K562 (cell line): Measurements from ENCODE around the gene TSPAN15. TPM values are rescaled to one million over a fixed set of nuclear protein-coding genes. Genes with fewer than 3 reads are reported as not detected.

Experiments
- ATAC-seq: fragments of 200-7000 bp; cut with Tn5 transposase; 3 replicates; pipeline ENCODE4 v1.9.1; 2020; ENCODE audit warnings: moderate library complexity
- BruUV-seq: library from RNA; stranded (reverse); fragments of 400-500 nt; replicated peaks from 2 replicates; lab custom pipeline; 2021; lab: Mats Ljungman, UMichigan
- CTCF ChIA-PET: fragments of 300-600 bp; formaldehyde crosslinking; extraction: SDS; loops from one replicate; lab custom pipeline; 2021; ENCODE audit warnings: low intra/inter-chr PET ratio; lab: Yijun Ruan, JAX
- POLR2A ChIA-PET: fragments of 300-600, 350-650 bp; sonication (Branson Sonifier 250); formaldehyde crosslinking; extraction: SDS; loops from one replicate; lab custom pipeline; 2021; ENCODE audit warnings: antibody characterized with exemption, inconsistent platforms; lab: Yijun Ruan, JAX
- DNase-seq, 4 experiments: peaks; one replicate each; pipeline versions ENCODE4 v3.0.0 to v3.0.0-alpha.2; 2011 to 2018; ENCODE audit warnings: low spot score in 3 of 4, mixed read lengths in 3 of 4; ENCODE audit errors: extremely low read depth in 1 of 4
- FAIRE-seq: peaks from 2 replicates; lab custom pipeline; 2011; peaks lifted over from hg19 to GRCh38; lab: Jason Lieb, UNC
- H2AFZ ChIP-seq: 2 replicates; pipeline ENCODE4 v1.6.0; 2011; ENCODE audit warnings: low read depth, low read length, control low read depth, inconsistent platforms
- H3K27ac ChIP-seq: fragments of 200-600 bp; 3 replicates; pipeline ENCODE4 v1.8.0; 2011; ENCODE audit warnings: low read depth, mild to moderate bottlenecking, control low read depth, inconsistent platforms, low read length, moderate library complexity, mixed read lengths; ENCODE audit errors: extremely low read depth
- H3K27me3 ChIP-seq, 2 experiments: fragments of 300-600 bp in 1 of 2; 2 replicates in 1 of 2; 3 replicates in 1 of 2; pipeline versions ENCODE4 v1.6.0 to v1.8.0; 2011; ENCODE audit warnings: inconsistent platforms in 2 of 2, low read length in 2 of 2, mild to moderate bottlenecking in 1 of 2, mixed read lengths in 1 of 2, moderate library complexity in 1 of 2; ENCODE audit not compliant: control insufficient read depth in 2 of 2, insufficient read depth in 2 of 2
- H3K36me3 ChIP-seq: fragments of 300-600 bp; 3 replicates; pipeline ENCODE4 v1.8.0; 2011; ENCODE audit warnings: mild to moderate bottlenecking, low read length, inconsistent platforms; ENCODE audit not compliant: control insufficient read depth, insufficient read depth
- H3K4me1 ChIP-seq, 2 experiments: fragments of 200-600 bp in 1 of 2; replicated peaks in 1 of 2; 2 replicates in 1 of 2; 3 replicates in 1 of 2; pipeline versions ENCODE4 v1.5.1 to v1.8.0; 2011; ENCODE audit warnings: inconsistent platforms in 2 of 2, low read length in 2 of 2, mild to moderate bottlenecking in 1 of 2, mixed read lengths in 1 of 2, moderate library complexity in 1 of 2; ENCODE audit not compliant: control insufficient read depth in 2 of 2, insufficient read depth in 2 of 2
- H3K4me2 ChIP-seq: 2 replicates; pipeline ENCODE4 v1.6.1; 2011; ENCODE audit warnings: low read length, control low read depth, inconsistent platforms, mixed read lengths; ENCODE audit not compliant: insufficient read depth
- H3K4me3 ChIP-seq: fragments of 200-600 bp; sonication (generic), shearing (Covaris generic); 2 replicates; pipeline ENCODE4 v1.5.1; 2016; ENCODE audit warnings: control low read depth, inconsistent platforms
- H3K79me2 ChIP-seq: fragments of 200-600 bp; 3 replicates; pipeline ENCODE4 v1.8.0; 2011; ENCODE audit warnings: low read length, inconsistent platforms; ENCODE audit not compliant: control insufficient read depth, insufficient read depth
- H3K9ac ChIP-seq, 2 experiments: 2 replicates each; pipeline versions ENCODE4 v1.6.0 to v1.6.1; 2011; ENCODE audit warnings: low read depth in 2 of 2, low read length in 2 of 2, control low read depth in 1 of 2, inconsistent platforms in 1 of 2, mild to moderate bottlenecking in 1 of 2, mixed read lengths in 1 of 2; ENCODE audit not compliant: insufficient read depth in 1 of 2
- H3K9me1 ChIP-seq: one replicate; pipeline ENCODE4 v1.6.0; 2011; ENCODE audit warnings: inconsistent platforms, mild to moderate bottlenecking, low read length, moderate library complexity; ENCODE audit not compliant: control insufficient read depth, insufficient read depth
- H3K9me3 ChIP-seq: replicated peaks from 2 replicates; pipeline ENCODE4 v1.5.1; 2011; ENCODE audit warnings: low read depth, low read length, inconsistent platforms; ENCODE audit not compliant: control insufficient read depth, insufficient read depth
- H4K20me1 ChIP-seq: replicated peaks from 2 replicates; pipeline ENCODE4 v1.6.1; 2011; ENCODE audit warnings: low read length, inconsistent platforms, mixed read lengths; ENCODE audit not compliant: control insufficient read depth, insufficient read depth
- EP400 ChIP-seq: fragments of 450-650 bp; IDR thresholded peaks from 2 replicates; pipeline ENCODE4 v1.6.1; 2017; ENCODE audit warnings: antibody characterized with exemption, mild to moderate bottlenecking, moderate library complexity
- GABPA ChIP-seq: fragments of 200-800 bp; sonication (Bioruptor generic); conservative IDR thresholded peaks from 2 replicates; pipeline ENCODE4 v1.6.1; 2016; ENCODE audit warnings: low read depth, missing genetic modification characterization, missing compliant biosample characterization
- GTF2F1 ChIP-seq: IDR thresholded peaks from 2 replicates; pipeline ENCODE4 v1.6.1; 2011; ENCODE audit warnings: low read depth, low read length, improper control_type of control experiment
- HDAC1 ChIP-seq, 2 experiments: fragments of 450-650 bp; IDR thresholded peaks; 2 replicates each; pipeline ENCODE4 v1.6.1; 2016 to 2017; ENCODE audit warnings: inconsistent platforms in 1 of 2, mild to moderate bottlenecking in 1 of 2, moderate library complexity in 1 of 2
- JUN ChIP-seq, 2 experiments: sonication (generic) in 1 of 2; formaldehyde crosslinking in 1 of 2; IDR thresholded peaks; 2 replicates each; pipeline versions ENCODE4 v1.6.1 to v1.8.0; 2012 to 2022; ENCODE audit warnings: borderline replicate concordance in 2 of 2, mild to moderate bottlenecking in 2 of 2, improper control_type of control experiment in 1 of 2, low read depth in 1 of 2, low read length in 1 of 2, missing genetic modification reagents in 1 of 2
- NR2F6 ChIP-seq: fragments of 450-650 bp; formaldehyde crosslinking; IDR thresholded peaks from 2 replicates; pipeline ENCODE4 v1.4.0; 2020; ENCODE audit warnings: mild to moderate bottlenecking
- PML ChIP-seq: IDR thresholded peaks from 2 replicates; pipeline ENCODE4 v1.6.1; 2012; ENCODE audit warnings: low read length, inconsistent platforms
- POLR2H ChIP-seq: IDR thresholded peaks from 2 replicates; pipeline ENCODE4 v1.6.1; 2016; ENCODE audit warnings: missing genetic modification characterization, low read depth, mild to moderate bottlenecking, control low read depth, missing compliant biosample characterization, moderate library complexity
- POU5F1 ChIP-seq: fragments of 150-350 bp; IDR thresholded peaks from 2 replicates; pipeline ENCODE4 v1.6.1; 2014; ENCODE audit warnings: borderline replicate concordance, low read length, low read depth, mild to moderate bottlenecking; ENCODE audit not compliant: partially characterized antibody
- PYGO2 ChIP-seq: fragments of 450-650 bp; IDR thresholded peaks from 2 replicates; pipeline ENCODE4 v1.6.1; 2016; ENCODE audit warnings: mild to moderate bottlenecking, missing genetic modification characterization, moderate library complexity, missing compliant biosample characterization
- SMARCA4 ChIP-seq: fragments of 450-650 bp; IDR thresholded peaks from 2 replicates; pipeline ENCODE4 v1.6.1; 2016
- THRAP3 ChIP-seq: fragments of 450-650 bp; IDR thresholded peaks from 2 replicates; pipeline ENCODE4 v1.6.1; 2016; ENCODE audit warnings: mild to moderate bottlenecking, inconsistent platforms, borderline replicate concordance
- ZNF354B ChIP-seq: fragments of 250-450 bp; sonication (Bioruptor Pico); IDR thresholded peaks from 2 replicates; pipeline ENCODE4 v1.4.0; 2020
- whole genome bisulfite sequencing: fragments of 100-300 bp; shearing (Covaris generic); methylation state at CpG from one replicate; pipeline ENCODE4 v1.1.6; 2016; ENCODE audit warnings: low coverage, mixed read lengths; ENCODE audit not compliant: insufficient coverage; ENCODE audit errors: missing lambda C conversion rate; 5-methylcytosine and 5-hydroxymethylcytosine counted together
- in situ Hi-C: fragments of 300-500 bp; cut with MboI; formaldehyde crosslinking; loops from 4 replicates; pipeline ENCODE4 v1.15.0; 2018; ENCODE audit warnings: inconsistent platforms, mixed read lengths
- intact Hi-C: fragments of 100-400 bp; cut with micrococcal nuclease; formaldehyde crosslinking; loops from 2 replicates; pipeline ENCODE4 v1.14.2; 2022
- polyA plus RNA-seq, 8 experiments: library from polyadenylated mRNA; depleted of rRNA in 4 of 8; stranded (reverse) in 5 of 8; unstranded in 3 of 8; fragments of >200 nt; fragmentation: Nextera tagmentation in 2 of 8; fragmentation: Illumina TruSeq in 1 of 8; extraction: Ambion mirVana in 2 of 8; extraction: Trizol in 1 of 8; gene quantifications; 2 replicates each; pipeline versions ENCODE4 v1.2.1 to v1.2.3, GENCODE V29; 2011 to 2014; ENCODE audit warnings: inconsistent platforms in 1 of 8, missing spikeins in 1 of 8
- total RNA-seq, 7 experiments: library from RNA; depleted of rRNA in 6 of 7; stranded (reverse); fragments of >200 nt in 6 of 7; fragmentation: Illumina TruSeq in 2 of 7; extraction: Trizol in 2 of 7; gene quantifications; 2 replicates each; pipeline versions ENCODE4 v1.2.1 to v1.2.3, GENCODE V29; 2011 to 2021; ENCODE audit warnings: low replicate concordance in 1 of 7

The TSPAN15 gene
- total and polyA plus RNA-seq, 9 of the 15 experiments (the other 6 are each of a cell fraction or from before 2014, with no cell fraction given) = 0.33 to 1.0 (median 0.45) TPM; not detected in 2

GRCh38 chr10:69486922-69487730 is 35.9 kb downstream of the TSPAN15 start:
- no peak for TF ChIP-seq NR2F6 (CRISPR knock-in tag)
- TF ChIP-seq ZNF354B (CRISPR knock-in tag) = no peak
- no peak for TF ChIP-seq POU5F1
- TF ChIP-seq THRAP3 = no peak
- TF ChIP-seq POLR2H (tag) = no peak
- TF ChIP-seq SMARCA4 = no peak
- no peak for TF ChIP-seq GTF2F1
- TF ChIP-seq JUN (IDR thresholded peaks at IDR 0.05; ENCODE audit: borderline replicate concordance, low read depth, low read length) = no peak
- TF ChIP-seq JUN (CRISPR knock-in tag; IDR thresholded peaks at IDR 0.05; ENCODE audit: borderline replicate concordance) = no peak
- TF ChIP-seq EP400 = no peak
- no peak for TF ChIP-seq PML
- no peak for TF ChIP-seq PYGO2
- TF ChIP-seq HDAC1 (IDR thresholded peaks at IDR 0.05) = no peak
- TF ChIP-seq GABPA (tag) = no peak
- Histone ChIP-seq H3K4me2 (no peak overlapping the region), H3K27me3 (peaks cover 14 to 75% of the 10 kb centered on the region in 2 experiments), H3K9me3 (no peaks in the 10 kb centered on the region; the same call in 1 of the 2 replicates), H3K9ac (no peak overlapping the region), H4K20me1 (no peaks in the 10 kb centered on the region), H3K4me3 (no peak overlapping the region), H3K9me1 (no peaks in the 10 kb centered on the region), H3K27ac (no peak overlapping the region), H3K36me3 (no peaks in the 10 kb centered on the region), H3K4me1 (no peaks in the 10 kb centered on the region), H2AFZ (no peak overlapping the region), H3K79me2 (no peaks in the 10 kb centered on the region)
- CTCF ChIA-PET = interaction anchor here (0.7 kb wide), 1 partner anchor 151 kb away, joined by 3 read pairs; no protein-coding TSS in a partner anchor
- intact Hi-C loops (loop anchor here (5.0 kb wide), 1 partner anchor 40 kb away; no protein-coding TSS in a partner anchor), in situ Hi-C loops (loop anchor here (5.0 kb wide), 1 partner anchor 255 kb away; no protein-coding TSS in a partner anchor)
- ATAC-seq (no peak), DNase-seq (no peak), FAIRE-seq (no peak)
- WGBS = under 1% methylated on average over 9 of the region's 9 CpGs
- POLR2A ChIA-PET = interaction anchor here (1.0 kb wide), 1 partner anchor 37 kb away, joined by 3 read pairs; no protein-coding TSS in a partner anchor
- no TSS peak for BruUV-seq
